Type B pancreatic cell (in vitro differentiated cells): ENCODE data around the gene JAKMIP1. TPM values are rescaled to one million over a fixed set of nuclear protein-coding genes. Genes with fewer than 3 reads are reported as not detected.

Source experiments
- DNase-seq: peaks from one replicate; pipeline ENCODE4 v3.0.0; 2021; ENCODE audit warnings: mixed read lengths; ENCODE audit not compliant: unreplicated experiment; ENCODE audit errors: extremely low spot score
- H3K27ac Mint-ChIP-seq: 2 replicates; pipeline ENCODE4 v1.8.0; 2021; ENCODE audit warnings: mild to moderate bottlenecking, mixed read lengths
- H3K27me3 Mint-ChIP-seq: 2 replicates; pipeline ENCODE4 v1.8.0; 2021; ENCODE audit warnings: mixed read lengths
- H3K36me3 Mint-ChIP-seq: 2 replicates; pipeline ENCODE4 v1.8.0; 2021; ENCODE audit warnings: mixed read lengths
- H3K4me1 Mint-ChIP-seq: one replicate; pipeline ENCODE4 v1.8.0; 2021; ENCODE audit warnings: mixed read lengths; ENCODE audit not compliant: unreplicated experiment
- H3K4me3 Mint-ChIP-seq: 2 replicates; pipeline ENCODE4 v1.8.0; 2021; ENCODE audit warnings: mild to moderate bottlenecking, mixed read lengths
- H3K9me3 Mint-ChIP-seq: 2 replicates; pipeline ENCODE4 v1.8.0; 2021; ENCODE audit warnings: mixed read lengths
- CTCF ChIP-seq: fragments of 200-600 bp; sonication (generic); conservative IDR thresholded peaks from 2 replicates; pipeline ENCODE4 v1.5.0; 2021; ENCODE audit warnings: antibody characterized with exemption, mild to moderate bottlenecking
- total RNA-seq: library from RNA; stranded (reverse); gene quantifications from 2 replicates; pipeline ENCODE4 v1.2.1, GENCODE V29; 2021; ENCODE audit warnings: low replicate concordance

JAKMIP1 gene
- total RNA-seq, 1 donor from 2014 or later, result 0.89 TPM

DNA sequence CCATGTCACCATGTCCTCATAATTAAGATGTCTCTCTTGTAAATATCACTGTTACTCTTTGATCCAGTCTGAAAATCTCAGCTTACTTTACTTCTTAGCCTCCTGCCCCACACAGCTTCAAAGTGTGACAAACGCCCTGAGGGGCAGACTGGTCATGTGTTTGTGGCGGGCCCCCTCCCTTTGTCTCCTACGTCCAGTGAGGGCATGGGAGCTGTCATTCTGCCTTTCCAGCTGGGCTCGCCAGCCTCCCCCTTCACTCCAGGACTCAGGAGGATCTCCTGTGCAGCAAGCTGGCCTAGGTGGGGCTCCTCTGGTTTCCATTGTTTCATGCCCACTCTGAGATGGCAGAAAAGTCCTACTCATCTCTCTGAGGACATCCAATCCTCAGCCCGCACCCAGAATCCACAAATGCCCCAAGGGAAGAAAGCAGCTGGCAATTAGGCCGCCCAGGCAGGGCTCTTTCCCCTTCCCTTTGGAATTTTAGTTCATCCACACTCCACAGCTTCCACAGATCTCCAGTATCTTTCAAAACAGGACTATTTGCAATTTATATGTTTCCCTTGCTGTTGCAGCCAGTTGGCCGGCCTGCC is 95.7 kb downstream of the JAKMIP1 start:
- no peaks in the 10 kb centered on the region for H3K36me3 Mint-ChIP-seq
- H3K9me3 Mint-ChIP-seq, result no peaks in the 10 kb centered on the region
- no peak overlapping the region for H3K27ac Mint-ChIP-seq
- H3K4me1 Mint-ChIP-seq, result peaks cover 7% of the 10 kb centered on the region
- H3K4me3 Mint-ChIP-seq, result no peak overlapping the region
- DNase-seq, result no peak
- TF ChIP-seq CTCF, result no peak
- H3K27me3 Mint-ChIP-seq, result peaks cover 25% of the 10 kb centered on the region

- H3K36me3 Mint-ChIP-seq, result no peaks in the 10 kb centered on the region
Measured at GRCh38 chr4:6097581-6097980, 102.8 kb downstream of the JAKMIP1 start.

DNA sequence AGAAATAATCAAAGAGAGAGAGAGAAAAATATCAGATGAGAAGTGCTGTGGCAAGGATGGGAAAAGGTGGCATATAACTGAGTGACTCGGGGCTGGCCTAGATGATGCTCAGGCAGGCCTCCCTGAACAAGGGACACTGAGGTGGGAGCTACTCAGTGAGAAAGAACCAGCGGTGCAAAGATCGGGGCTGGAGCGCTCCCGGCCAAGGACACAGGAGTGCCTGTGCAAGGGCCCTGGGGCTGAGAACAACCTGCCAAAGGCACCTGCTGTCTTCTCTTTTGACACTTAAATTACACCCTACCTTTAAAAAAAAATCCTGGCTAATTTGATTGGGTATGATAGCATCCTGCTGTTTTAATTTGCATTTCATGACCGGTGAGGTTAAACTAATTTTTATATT is 104.5 kb downstream of the JAKMIP1 start:
- Mint-ChIP-seq H3K27me3 (peaks cover 42% of the 10 kb centered on the region), H3K27ac (no peak overlapping the region), H3K9me3 (no peaks in the 10 kb centered on the region), H3K4me1 (no peaks in the 10 kb centered on the region), H3K36me3 (no peaks in the 10 kb centered on the region), H3K4me3 (no peak overlapping the region)
- TF ChIP-seq CTCF, result no peak
- no peak for DNase-seq

More at GRCh38 chr4:6097581-6097980, 102.8 kb downstream of the JAKMIP1 start:
- H3K4me3 Mint-ChIP-seq, result no peak overlapping the region
- no peak overlapping the region for H3K27ac Mint-ChIP-seq
- TF ChIP-seq CTCF, result no peak
- no peaks in the 10 kb centered on the region for H3K4me1 Mint-ChIP-seq
- DNase-seq, result no peak
- H3K27me3 Mint-ChIP-seq, result peaks cover 28% of the 10 kb centered on the region
- H3K9me3 Mint-ChIP-seq, result no peaks in the 10 kb centered on the region

GRCh38 chr4:6095023-6095752 is 105.2 kb downstream of the JAKMIP1 start:
- no peaks in the 10 kb centered on the region for H3K9me3 Mint-ChIP-seq
- H3K27me3 Mint-ChIP-seq, result peaks cover 48% of the 10 kb centered on the region
- H3K27ac Mint-ChIP-seq, result no peak overlapping the region
- no peaks in the 10 kb centered on the region for H3K36me3 Mint-ChIP-seq
- TF ChIP-seq CTCF, result no peak
- no peak for DNase-seq
- no peak overlapping the region for H3K4me3 Mint-ChIP-seq
- no peaks in the 10 kb centered on the region for H3K4me1 Mint-ChIP-seq

DNA sequence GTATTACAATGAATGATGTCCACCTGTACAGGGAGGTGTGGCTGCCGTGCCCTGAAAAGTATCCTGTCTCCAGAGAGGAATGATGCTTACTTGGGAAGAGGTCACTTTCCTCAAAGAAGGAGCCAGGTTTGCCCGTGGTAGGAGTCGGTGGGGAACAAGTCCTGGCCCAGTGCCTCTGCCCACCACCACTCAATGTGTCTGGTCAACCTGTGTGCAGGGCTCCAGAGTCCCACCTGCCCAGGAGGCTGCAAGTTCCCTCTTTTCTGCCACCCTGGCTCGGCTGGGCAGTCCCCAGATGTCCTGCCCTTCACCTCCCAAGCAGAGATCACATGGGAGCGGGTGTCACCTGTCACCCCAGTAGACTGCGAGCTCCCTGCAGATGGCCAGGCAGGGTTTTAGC is 106.7 kb downstream of the JAKMIP1 start:
- no peaks in the 10 kb centered on the region for H3K9me3 Mint-ChIP-seq
- H3K27me3 Mint-ChIP-seq, result peaks cover 35% of the 10 kb centered on the region
- no peaks in the 10 kb centered on the region for H3K36me3 Mint-ChIP-seq
- DNase-seq, result no peak
- no peak for TF ChIP-seq CTCF
- no peak overlapping the region for H3K27ac Mint-ChIP-seq
- no peaks in the 10 kb centered on the region for H3K4me1 Mint-ChIP-seq
- no peak overlapping the region for H3K4me3 Mint-ChIP-seq
